Keratinocyte (primary cell): ENCODE results near the gene GATAD2B. TPM values are rescaled to one million over a fixed set of nuclear protein-coding genes. Genes with fewer than 3 reads are reported as not detected.
"Not testable (repeated sequence)": the region's sequence is repeated elsewhere in the genome, so short reads cannot be mapped to it uniquely, and the experiment has no call there.

ENCODE experiments used
- DNase-seq: peaks from one replicate; pipeline ENCODE4 v3.0.0-alpha.2; 2011; ENCODE audit warnings: low read depth, missing footprints, low spot score
- FAIRE-seq: peaks from 2 replicates; lab custom pipeline; 2011; peaks lifted over from hg19 to GRCh38; lab: Jason Lieb, UNC
- H2AFZ ChIP-seq: 2 replicates; pipeline ENCODE4 v1.6.0; 2012; ENCODE audit warnings: low read length, control low read depth, inconsistent platforms; ENCODE audit not compliant: control insufficient read depth
- H3K27ac ChIP-seq: 2 replicates; pipeline ENCODE4 v1.5.1; 2011; ENCODE audit warnings: low read length; ENCODE audit not compliant: control insufficient read depth, insufficient read depth
- H3K27me3 ChIP-seq: 3 replicates; pipeline ENCODE4 v1.6.0; 2011; ENCODE audit warnings: low read length; ENCODE audit not compliant: control insufficient read depth, insufficient read depth; ENCODE audit errors: extremely low read depth
- H3K36me3 ChIP-seq, 2 experiments: 2 replicates in 1 of 2; 3 replicates in 1 of 2; pipeline ENCODE4 v1.5.1; 2011; ENCODE audit warnings: low read length in 2 of 2, mild to moderate bottlenecking in 1 of 2; ENCODE audit not compliant: control insufficient read depth in 2 of 2, insufficient read depth in 2 of 2; ENCODE audit errors: extremely low read depth in 1 of 2
- H3K4me1 ChIP-seq: 3 replicates; pipeline ENCODE4 v1.5.1; 2011; ENCODE audit warnings: low read length; ENCODE audit not compliant: control insufficient read depth, insufficient read depth; ENCODE audit errors: extremely low read depth
- H3K4me2 ChIP-seq: 3 replicates; pipeline ENCODE4 v1.6.0; 2011; ENCODE audit warnings: low read depth, low read length; ENCODE audit not compliant: control insufficient read depth, insufficient read depth; ENCODE audit errors: extremely low read depth
- H3K4me3 ChIP-seq, 3 experiments: fragments of 200-600 bp in 1 of 3; sonication (generic) in 1 of 3; 2 replicates in 2 of 3; 3 replicates in 1 of 3; pipeline ENCODE4 v1.5.1; 2011 to 2016; ENCODE audit warnings: low read length in 3 of 3, mild to moderate bottlenecking in 3 of 3, control low read depth in 2 of 3, inconsistent platforms in 1 of 3, low read depth in 1 of 3, mixed read lengths in 1 of 3, mixed run types in 1 of 3, moderate library complexity in 1 of 3; ENCODE audit not compliant: control insufficient read depth in 2 of 3, insufficient read depth in 2 of 3; ENCODE audit errors: extremely low read depth in 1 of 3
- H3K79me2 ChIP-seq: 2 replicates; pipeline ENCODE4 v1.6.0; 2012; ENCODE audit warnings: low read length; ENCODE audit not compliant: control insufficient read depth, insufficient read depth
- H3K9ac ChIP-seq: 3 replicates; pipeline ENCODE4 v1.6.0; 2011; ENCODE audit warnings: low read length; ENCODE audit not compliant: control insufficient read depth, insufficient read depth; ENCODE audit errors: extremely low read depth
- H3K9me1 ChIP-seq: 3 replicates; pipeline ENCODE4 v1.6.0; 2011; ENCODE audit warnings: low read length; ENCODE audit not compliant: control insufficient read depth, insufficient read depth; ENCODE audit errors: extremely low read depth
- H3K9me3 ChIP-seq: 2 replicates; pipeline ENCODE4 v1.5.1; 2012; ENCODE audit warnings: low read depth, low read length; ENCODE audit not compliant: control insufficient read depth
- H4K20me1 ChIP-seq: 3 replicates; pipeline ENCODE4 v1.6.0; 2011; ENCODE audit warnings: low read length; ENCODE audit not compliant: control insufficient read depth, insufficient read depth; ENCODE audit errors: extremely low read depth
- CTCF ChIP-seq, 3 experiments: IDR thresholded peaks in 1 of 3; conservative IDR thresholded peaks in 1 of 3; optimal IDR thresholded peaks in 1 of 3; 2 replicates in 2 of 3; 3 replicates in 1 of 3; pipeline versions ENCODE3 to v1.5.1; 2011; ENCODE audit warnings: low read length in 3 of 3, mild to moderate bottlenecking in 3 of 3, moderate library complexity in 2 of 3, control low read depth in 1 of 3, inconsistent platforms in 1 of 3; ENCODE audit not compliant: insufficient read depth in 2 of 3; ENCODE audit errors: extremely low read depth in 1 of 3
- EZH2 ChIP-seq: IDR thresholded peaks from one replicate; pipeline ENCODE4 v1.6.1; 2012; ENCODE audit warnings: inconsistent platforms, mild to moderate bottlenecking, low read length, moderate library complexity
- dilution Hi-C: fragments of 300-500 bp; cut with MboI; formaldehyde crosslinking; loops from one replicate; pipeline ENCODE4 v1.7.0; 2020; ENCODE audit warnings: low sequenced_read_pairs; ENCODE audit not compliant: extremely low pct_ligation_motif_present
- polyA plus RNA-seq, 5 experiments: library from polyadenylated mRNA; depleted of rRNA in 3 of 5; stranded (reverse) in 3 of 5; stranded (forward) in 1 of 5; unstranded in 1 of 5; fragments of >200 nt; gene quantifications; 1 replicate in 1 of 5; 2 replicates in 3 of 5; 3 replicates in 1 of 5; pipeline versions ENCODE4 v1.2.1 to v1.2.3, GENCODE V29; 2011 to 2012; ENCODE audit warnings: missing spikeins in 2 of 5, low read depth in 1 of 5, low replicate concordance in 1 of 5

GATAD2B gene
- polyA plus RNA-seq, 1 donor (not counting 4 experiments of a cell fraction or from before 2014, with no cell fraction given) = 6.1 TPM

- dilution Hi-C loops = no loop called here
- no peak overlapping the region for H3K4me3 ChIP-seq
- TF ChIP-seq EZH2 = no peak
- TF ChIP-seq CTCF (optimal IDR thresholded peaks at IDR 0.05 in 1 of 3, IDR thresholded peaks at IDR 0.05 in 1 of 3, conservative IDR thresholded peaks at IDR 0.05 in 1 of 3; ENCODE audit: extremely low read depth in 1 of 3, insufficient read depth in 2 of 3, low read length in 3 of 3) = no peak
- H3K9me3 ChIP-seq = no peaks in the 10 kb centered on the region
- H2AFZ ChIP-seq = no peak overlapping the region
- H3K9me1 ChIP-seq = no peaks in the 10 kb centered on the region
- H4K20me1 ChIP-seq = no peaks in the 10 kb centered on the region
- no peak for DNase-seq
- no peaks in the 10 kb centered on the region for H3K4me1 ChIP-seq
- H3K36me3 ChIP-seq = peaks cover 47 to 48% of the 10 kb centered on the region in 2 experiments
- FAIRE-seq = no peak
- no peak overlapping the region for H3K4me2 ChIP-seq
- H3K9ac ChIP-seq = no peak overlapping the region
- no peak overlapping the region for H3K27ac ChIP-seq
- no peaks in the 10 kb centered on the region for H3K27me3 ChIP-seq
- no peaks in the 10 kb centered on the region for H3K79me2 ChIP-seq
Measured at GRCh38 chr1:153767519-153767918, 155.3 kb downstream of the GATAD2B start.

DNA sequence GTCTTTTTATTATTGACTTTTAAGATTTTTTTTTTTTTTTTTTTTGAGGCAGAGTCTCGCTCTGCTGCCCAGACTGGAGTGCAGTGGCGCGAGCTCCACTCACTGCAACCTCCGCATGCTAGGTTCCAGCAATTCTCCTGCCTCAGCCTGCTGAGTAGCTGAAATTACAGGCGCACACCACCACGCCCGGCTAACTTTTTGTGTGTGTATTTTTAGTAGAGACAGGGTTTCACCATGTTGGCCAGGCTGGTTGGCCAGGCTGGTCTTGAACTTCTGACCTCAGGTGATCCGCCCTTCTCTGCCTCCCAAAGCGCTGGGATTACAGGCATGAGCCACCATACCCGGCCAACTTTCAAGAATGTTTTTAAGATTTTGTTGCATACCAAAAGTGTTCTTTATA is 156.1 kb downstream of the GATAD2B start:
- dilution Hi-C loops, H3K79me2 ChIP-seq: not testable (repeated sequence)

DNA sequence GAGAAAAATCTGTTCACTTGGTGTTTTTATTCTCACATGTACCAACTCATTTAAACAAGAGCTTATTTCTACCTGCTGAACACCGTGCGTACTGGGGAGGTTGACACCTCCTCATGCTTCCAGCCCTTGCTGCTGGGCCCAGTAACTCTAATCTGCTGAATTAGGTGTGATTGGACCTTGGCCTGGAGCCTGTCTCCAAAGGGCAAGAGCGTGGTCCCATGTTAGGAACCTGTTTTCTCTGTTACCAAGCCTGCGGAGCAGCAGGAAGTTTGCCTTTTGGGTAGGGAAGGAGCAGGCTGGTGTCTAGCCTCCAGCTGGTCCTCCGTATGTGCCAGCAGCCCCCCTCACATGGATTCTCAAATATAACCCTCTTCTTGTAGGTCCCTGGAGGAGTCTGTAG is 158.5 kb downstream of the GATAD2B start:
- Histone ChIP-seq H3K27ac (no peak overlapping the region), H2AFZ (no peak overlapping the region), H3K36me3 (peaks cover 44 to 51% of the 10 kb centered on the region in 2 experiments), H3K4me2 (no peak overlapping the region), H3K4me3 (no peak overlapping the region), H3K27me3 (no peaks in the 10 kb centered on the region), H3K9me3 (no peaks in the 10 kb centered on the region), H3K4me1 (no peaks in the 10 kb centered on the region), H3K9me1 (no peaks in the 10 kb centered on the region), H3K9ac (no peak overlapping the region), H4K20me1 (no peaks in the 10 kb centered on the region), H3K79me2 (no peaks in the 10 kb centered on the region)
- no peak for FAIRE-seq
- dilution Hi-C loops = no loop called here
- TF ChIP-seq CTCF (optimal IDR thresholded peaks at IDR 0.05 in 1 of 3, IDR thresholded peaks at IDR 0.05 in 1 of 3, conservative IDR thresholded peaks at IDR 0.05 in 1 of 3; ENCODE audit: extremely low read depth in 1 of 3, insufficient read depth in 2 of 3, low read length in 3 of 3) (no peak), EZH2 (no peak)
- DNase-seq = no peak

More for the DNA sequence above, 156.1 kb downstream of the GATAD2B start:
- H3K9me3 ChIP-seq, H3K27me3 ChIP-seq, DNase-seq, H3K9me1 ChIP-seq, FAIRE-seq, H3K4me3 ChIP-seq, H2AFZ ChIP-seq, H3K9ac ChIP-seq, H3K4me2 ChIP-seq, H3K27ac ChIP-seq, H3K4me1 ChIP-seq, H4K20me1 ChIP-seq: not testable (repeated sequence)
- peaks cover 46 to 47% of the 10 kb centered on the region in 2 experiments for H3K36me3 ChIP-seq
